SJCRH30 (cell line): ENCODE data around the gene FAM174C. TPM values are rescaled to one million over a fixed set of nuclear protein-coding genes. Genes with fewer than 3 reads are reported as not detected.

Source experiments
- DNase-seq, 2 experiments: peaks; one replicate each; pipeline ENCODE4 v3.0.0-alpha.2; 2015 to 2020
- H3K27ac ChIP-seq: fragments of 250-450 bp; sonication (Bioruptor Pico); 2 replicates; pipeline ENCODE4 v1.5.1; 2020; ENCODE audit warnings: mild to moderate bottlenecking, moderate library complexity
- H3K27me3 ChIP-seq: fragments of 250-450 bp; sonication (Bioruptor Pico); 2 replicates; pipeline ENCODE4 v1.5.1; 2020; ENCODE audit warnings: mild to moderate bottlenecking, moderate library complexity
- H3K36me3 ChIP-seq: fragments of 250-450 bp; sonication (Bioruptor Pico); 2 replicates; pipeline ENCODE4 v1.5.1; 2020; ENCODE audit warnings: mild to moderate bottlenecking, moderate library complexity
- H3K4me1 ChIP-seq: fragments of 250-450 bp; sonication (Bioruptor Pico); 2 replicates; pipeline ENCODE4 v1.5.1; 2020; ENCODE audit warnings: mild to moderate bottlenecking, moderate library complexity
- H3K4me3 ChIP-seq: fragments of 250-450 bp; sonication (Bioruptor Pico); 2 replicates; pipeline ENCODE4 v1.5.1; 2020; ENCODE audit warnings: mild to moderate bottlenecking, moderate library complexity
- H3K9me3 ChIP-seq: fragments of 250-450 bp; sonication (Bioruptor Pico); replicated peaks from 2 replicates; pipeline ENCODE4 v1.5.1; 2020; ENCODE audit warnings: mild to moderate bottlenecking, moderate library complexity
- total RNA-seq: library from RNA; depleted of rRNA; stranded (reverse); fragments of >200 nt; shearing (Covaris generic); gene quantifications from 2 replicates; pipeline ENCODE4 v1.2.3, GENCODE V29; 2014

The FAM174C gene
- total RNA-seq, 1 experiment from 2014 or later: 25.1 TPM

GRCh38 chr19:1234051-1234954 lies 41.0 kb upstream of the FAM174C start:
- DNase-seq: no peak
- Histone ChIP-seq H3K9me3 (no peaks in the 10 kb centered on the region), H3K36me3 (no peaks in the 10 kb centered on the region), H3K4me3 (no peak overlapping the region), H3K4me1 (peaks cover 11% of the 10 kb centered on the region; the same call in 1 of the 2 replicates), H3K27ac (no peak overlapping the region), H3K27me3 (peaks cover 4% of the 10 kb centered on the region; the same call in 1 of the 2 replicates)

GRCh38 chr19:1234955-1235380 lies 40.4 kb upstream of the FAM174C start:
- no peak for DNase-seq
- H3K27me3 ChIP-seq: peaks cover 4% of the 10 kb centered on the region; the same call in 1 of the 2 replicates
- H3K27ac ChIP-seq: no peak overlapping the region
- H3K36me3 ChIP-seq: no peaks in the 10 kb centered on the region
- peaks cover 11% of the 10 kb centered on the region; the same call in 1 of the 2 replicates for H3K4me1 ChIP-seq
- no peaks in the 10 kb centered on the region for H3K9me3 ChIP-seq
- no peak overlapping the region for H3K4me3 ChIP-seq

GRCh38 chr19:1235625-1236538 lies 39.4 kb upstream of the FAM174C start:
- H3K27ac ChIP-seq: no peak overlapping the region
- no peaks in the 10 kb centered on the region for H3K36me3 ChIP-seq
- H3K4me1 ChIP-seq: peaks cover 12% of the 10 kb centered on the region; the same call in 1 of the 2 replicates
- H3K9me3 ChIP-seq: no peaks in the 10 kb centered on the region
- no peak for DNase-seq
- H3K4me3 ChIP-seq: peak overlapping the region; percentile 61
- peaks cover 4% of the 10 kb centered on the region; the same call in 1 of the 2 replicates for H3K27me3 ChIP-seq

- peak overlapping the region; percentile 61 for H3K4me3 ChIP-seq
- no peak overlapping the region for H3K27ac ChIP-seq
- no peaks in the 10 kb centered on the region for H3K36me3 ChIP-seq
- H3K9me3 ChIP-seq: no peaks in the 10 kb centered on the region
- peaks cover 14% of the 10 kb centered on the region; the same call in 1 of the 2 replicates for H3K4me1 ChIP-seq
- DNase-seq: peak in 1 of 2 experiments; percentile 42
- H3K27me3 ChIP-seq: peaks cover 4% of the 10 kb centered on the region; the same call in 1 of the 2 replicates
Observed at GRCh38 chr19:1236576-1236975, 38.8 kb upstream of the FAM174C start.

GRCh38 chr19:1237027-1237659 lies 38.2 kb upstream of the FAM174C start:
- H3K4me1 ChIP-seq: peaks cover 14% of the 10 kb centered on the region; the same call in 1 of the 2 replicates
- peak overlapping the region; percentile 61 for H3K4me3 ChIP-seq
- peaks cover 4% of the 10 kb centered on the region; the same call in 1 of the 2 replicates for H3K27me3 ChIP-seq
- H3K36me3 ChIP-seq: no peaks in the 10 kb centered on the region
- no peak overlapping the region for H3K27ac ChIP-seq
- no peak for DNase-seq
- no peaks in the 10 kb centered on the region for H3K9me3 ChIP-seq

DNA sequence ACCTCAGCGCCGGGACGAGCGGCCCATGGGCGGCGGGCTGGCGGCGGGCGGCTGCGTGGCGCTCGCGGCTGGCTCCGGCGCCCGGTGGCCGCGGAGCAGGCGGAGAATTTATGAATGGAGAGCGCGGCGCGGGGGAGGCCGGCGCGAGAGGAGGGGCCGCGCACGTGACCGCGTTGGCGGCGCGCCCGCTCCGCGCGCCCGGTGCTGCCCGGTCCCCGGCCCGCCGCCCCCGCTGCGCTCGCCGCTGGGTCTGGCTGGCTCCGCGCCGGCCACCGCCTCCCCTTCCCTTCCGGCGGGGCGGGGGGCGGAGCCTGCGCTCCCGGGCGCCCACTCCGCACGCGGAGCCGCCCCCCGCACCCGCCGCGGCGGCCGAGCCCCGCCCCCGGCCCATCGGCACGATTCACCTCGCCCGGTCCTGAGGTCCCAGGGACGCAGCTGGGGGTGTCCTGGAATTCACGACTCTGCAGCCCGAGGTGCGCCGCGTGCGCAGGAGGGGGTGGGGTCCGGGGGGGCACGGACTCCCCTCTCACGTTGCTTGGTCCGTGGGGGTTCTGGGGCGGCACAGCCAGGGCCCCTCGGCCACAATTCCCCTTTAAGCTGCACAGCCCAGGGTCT lies 37.5 kb upstream of the FAM174C start, which contains the start of gene CBARP:
Gene CBARP (minus strand): TSS at position 252 of the 615 bp plus-strand sequence. CDS start 1,905 bp downstream, outside the sequence.
- peak in 1 of 2 experiments; percentile 51 for DNase-seq
- H3K27ac ChIP-seq: no peak within 1 kb of the TSS
- H3K4me1 ChIP-seq: peaks cover 7% of the 10 kb centered on the region; the same call in 1 of the 2 replicates
- no peaks in the 10 kb centered on the region for H3K9me3 ChIP-seq
- peak within 1 kb of the TSS; percentile 61 for H3K4me3 ChIP-seq
- peaks cover 4% of the 10 kb centered on the region; the same call in 1 of the 2 replicates for H3K27me3 ChIP-seq
- H3K36me3 ChIP-seq: no peaks in the 10 kb centered on the region

DNA sequence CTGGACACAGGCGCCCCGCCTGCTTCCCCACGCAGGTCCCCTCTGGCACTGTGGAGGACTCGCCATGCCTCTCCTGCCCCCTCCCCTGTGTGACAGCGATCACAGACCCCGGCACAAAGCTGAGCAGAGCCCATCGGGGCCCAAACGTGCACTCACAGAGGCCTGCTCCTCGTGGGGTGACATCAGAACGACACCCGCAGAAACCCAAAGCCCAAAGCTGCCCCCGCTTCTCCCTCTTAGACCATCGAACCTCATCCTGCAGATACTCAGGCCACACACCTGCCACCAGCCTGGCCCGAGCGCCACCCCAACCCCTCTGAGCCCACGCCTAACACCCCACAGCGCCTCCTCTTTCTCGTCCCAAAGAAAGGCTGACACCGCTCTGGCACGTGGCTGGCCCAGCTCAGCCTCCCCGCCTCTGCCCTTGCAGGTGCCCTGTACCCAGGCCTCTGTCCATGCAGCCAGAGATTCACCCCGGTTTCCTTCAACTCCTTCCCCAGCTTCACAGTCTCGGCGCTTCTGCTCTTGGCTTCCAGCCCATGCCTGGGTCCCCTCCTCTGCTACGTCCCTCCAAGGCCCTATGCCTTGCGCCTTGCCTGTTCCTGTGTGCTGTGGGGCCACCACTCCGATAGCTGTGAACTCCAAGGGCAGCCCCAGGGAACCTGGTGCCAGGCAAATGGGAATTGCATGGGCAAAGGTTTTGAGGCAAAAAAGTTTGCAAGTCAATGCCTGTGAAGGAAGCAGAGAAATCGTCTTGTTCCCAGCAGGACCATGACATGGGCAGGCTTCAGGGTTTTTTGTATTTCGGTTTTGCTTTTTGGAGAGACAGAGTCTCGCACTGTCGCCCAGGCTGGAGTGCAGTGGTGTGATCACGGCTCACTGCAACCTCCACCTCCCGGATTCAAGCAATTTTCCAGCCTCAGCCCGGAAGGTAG lies 36.7 kb upstream of the FAM174C start:
- Histone ChIP-seq H3K27me3 (peaks cover 4% of the 10 kb centered on the region; the same call in 1 of the 2 replicates), H3K4me1 (peaks cover 6% of the 10 kb centered on the region; the same call in 1 of the 2 replicates), H3K27ac (no peak overlapping the region), H3K36me3 (no peaks in the 10 kb centered on the region), H3K4me3 (peak overlapping the region; percentile 46), H3K9me3 (no peaks in the 10 kb centered on the region)
- no peak for DNase-seq

DNA sequence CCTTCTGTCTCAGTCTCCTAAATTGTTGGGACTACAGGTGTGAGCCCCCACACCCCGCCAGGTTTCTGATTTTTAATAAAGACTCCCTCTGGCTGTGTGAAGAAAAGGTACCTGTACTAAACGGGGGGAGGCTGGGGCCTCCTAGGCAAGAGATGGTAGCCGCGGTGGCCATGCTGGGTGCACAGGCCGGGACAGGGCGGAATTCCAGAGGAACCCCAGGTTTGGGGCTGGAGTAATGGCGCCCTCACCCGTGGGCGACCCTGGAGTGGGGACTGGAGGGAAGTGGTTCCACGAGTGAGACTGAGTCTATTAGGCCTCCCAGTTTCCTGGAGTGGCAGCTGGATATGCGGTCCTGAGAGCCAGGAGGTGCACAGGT lies 35.9 kb upstream of the FAM174C start:
- peaks cover 6% of the 10 kb centered on the region; the same call in 1 of the 2 replicates for H3K4me1 ChIP-seq
- peak overlapping the region; percentile 57 for H3K4me3 ChIP-seq
- H3K27ac ChIP-seq: no peak overlapping the region
- peaks cover 4% of the 10 kb centered on the region; the same call in 1 of the 2 replicates for H3K27me3 ChIP-seq
- no peak for DNase-seq
- no peaks in the 10 kb centered on the region for H3K9me3 ChIP-seq
- no peaks in the 10 kb centered on the region for H3K36me3 ChIP-seq

- DNase-seq: peak; percentile 87 to 92
- Histone ChIP-seq H3K4me3 (peak overlapping the region; percentile 57), H3K27me3 (peaks cover 4% of the 10 kb centered on the region; the same call in 1 of the 2 replicates), H3K4me1 (peaks cover 8% of the 10 kb centered on the region; the same call in 1 of the 2 replicates), H3K9me3 (no peaks in the 10 kb centered on the region), H3K36me3 (no peaks in the 10 kb centered on the region), H3K27ac (no peak overlapping the region)
Observed at GRCh38 chr19:1239796-1240737, 35.3 kb upstream of the FAM174C start.

DNA sequence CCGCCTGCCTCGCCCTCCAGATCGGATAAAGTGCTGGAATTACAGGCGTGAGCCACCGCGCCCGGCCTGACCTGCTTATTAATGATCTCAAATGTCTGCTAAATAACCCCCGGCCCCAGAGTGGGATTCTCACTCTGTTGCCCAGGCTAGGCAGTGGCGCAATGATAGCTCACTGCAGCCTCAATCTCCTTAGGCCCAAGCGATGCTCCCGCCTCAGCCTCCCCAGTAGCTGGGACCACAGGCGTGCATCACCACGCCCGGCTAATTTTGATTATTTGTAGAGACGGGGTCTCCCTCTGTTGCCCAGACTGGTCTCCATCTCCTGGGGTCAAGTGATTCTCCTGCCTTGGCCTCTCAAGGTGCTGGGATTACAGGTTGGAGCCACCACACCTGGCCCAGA lies 34.4 kb upstream of the FAM174C start:
- Histone ChIP-seq H3K36me3 (no peaks in the 10 kb centered on the region), H3K4me1 (peaks cover 8% of the 10 kb centered on the region; the same call in 1 of the 2 replicates), H3K27me3 (peaks cover 4% of the 10 kb centered on the region; the same call in 1 of the 2 replicates), H3K4me3 (peak overlapping the region; percentile 76), H3K9me3 (no peaks in the 10 kb centered on the region), H3K27ac (no peak overlapping the region)
- DNase-seq: no peak

GRCh38 chr19:1241417-1242095 lies 33.8 kb upstream of the FAM174C start, which contains the start of gene ATP5F1D:
TSS of gene ATP5F1D (plus strand) at chr19:1241751. CDS start at chr19:1241851, 100 bp downstream.
- H3K9me3 ChIP-seq: no peaks in the 10 kb centered on the region
- peaks cover 6% of the 10 kb centered on the region; the same call in 1 of the 2 replicates for H3K4me1 ChIP-seq
- H3K27me3 ChIP-seq: peaks cover 4% of the 10 kb centered on the region; the same call in 1 of the 2 replicates
- DNase-seq: peak; percentile 93 to 94
- no peak within 1 kb of the TSS; the same call in 1 of the 2 replicates for H3K27ac ChIP-seq
- no peaks in the 10 kb centered on the region for H3K36me3 ChIP-seq
- H3K4me3 ChIP-seq: peak within 1 kb of the TSS; percentile 76
